Measurements from ENCODE around the gene ANAPC2. TPM values are rescaled to one million over a fixed set of nuclear protein-coding genes. Genes with fewer than 3 reads are reported as not detected.

ANAPC2 gene, protein sequence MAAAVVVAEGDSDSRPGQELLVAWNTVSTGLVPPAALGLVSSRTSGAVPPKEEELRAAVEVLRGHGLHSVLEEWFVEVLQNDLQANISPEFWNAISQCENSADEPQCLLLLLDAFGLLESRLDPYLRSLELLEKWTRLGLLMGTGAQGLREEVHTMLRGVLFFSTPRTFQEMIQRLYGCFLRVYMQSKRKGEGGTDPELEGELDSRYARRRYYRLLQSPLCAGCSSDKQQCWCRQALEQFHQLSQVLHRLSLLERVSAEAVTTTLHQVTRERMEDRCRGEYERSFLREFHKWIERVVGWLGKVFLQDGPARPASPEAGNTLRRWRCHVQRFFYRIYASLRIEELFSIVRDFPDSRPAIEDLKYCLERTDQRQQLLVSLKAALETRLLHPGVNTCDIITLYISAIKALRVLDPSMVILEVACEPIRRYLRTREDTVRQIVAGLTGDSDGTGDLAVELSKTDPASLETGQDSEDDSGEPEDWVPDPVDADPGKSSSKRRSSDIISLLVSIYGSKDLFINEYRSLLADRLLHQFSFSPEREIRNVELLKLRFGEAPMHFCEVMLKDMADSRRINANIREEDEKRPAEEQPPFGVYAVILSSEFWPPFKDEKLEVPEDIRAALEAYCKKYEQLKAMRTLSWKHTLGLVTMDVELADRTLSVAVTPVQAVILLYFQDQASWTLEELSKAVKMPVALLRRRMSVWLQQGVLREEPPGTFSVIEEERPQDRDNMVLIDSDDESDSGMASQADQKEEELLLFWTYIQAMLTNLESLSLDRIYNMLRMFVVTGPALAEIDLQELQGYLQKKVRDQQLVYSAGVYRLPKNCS
- polyA plus RNA-seq: 10 to 100 TPM; 27.7 to 47.3 TPM

DNA sequence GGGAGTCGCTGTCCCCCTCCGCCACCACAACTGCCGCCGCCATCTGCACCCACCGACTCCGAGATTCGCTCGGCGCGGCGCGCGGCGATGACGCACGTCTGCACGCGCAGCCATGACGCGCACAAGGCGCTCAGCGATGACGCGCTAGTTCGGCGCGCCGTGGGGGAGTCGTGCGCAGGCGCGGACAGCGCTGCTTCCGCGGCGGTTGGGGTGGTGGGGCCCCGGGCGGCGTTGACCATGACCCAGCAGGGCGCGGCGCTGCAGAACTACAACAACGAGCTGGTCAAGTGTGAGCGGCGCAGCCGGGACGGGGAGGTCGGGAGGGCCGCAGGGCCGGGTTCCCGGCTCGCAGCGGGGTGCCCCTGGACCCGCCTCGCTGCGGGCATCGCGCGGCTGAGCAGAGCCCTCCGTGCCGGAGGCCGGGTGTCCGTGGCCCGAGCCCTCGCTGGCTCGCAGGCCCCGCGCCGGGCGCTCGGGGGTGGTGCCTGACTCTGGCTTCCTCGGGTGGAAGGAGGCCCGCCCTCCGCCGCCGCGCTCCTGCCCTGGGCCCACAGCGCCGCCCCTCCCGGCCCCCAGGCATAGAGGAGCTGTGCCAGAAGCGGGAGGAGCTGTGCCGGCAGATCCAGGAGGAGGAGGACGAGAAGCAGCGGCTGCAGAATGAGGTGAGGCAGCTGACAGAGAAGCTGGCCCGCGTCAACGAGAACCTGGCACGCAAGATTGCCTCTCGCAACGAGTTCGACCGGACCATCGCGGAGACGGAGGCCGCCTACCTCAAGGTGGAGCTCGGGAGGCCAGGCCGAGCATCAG, at the start of gene ANAPC2, which contains the start of gene SSNA1:
Gene ANAPC2 (minus strand): TSS at position 71 of the 807 bp plus-strand sequence. CDS start 28 bp downstream, at position 43.
Gene SSNA1 (plus strand): TSS at position 187 of the 807 bp plus-strand sequence. CDS start 51 bp downstream, at position 238.
- H3K9me3 ChIP-seq (ENCODE audit: control insufficient read depth in 2 of 2, insufficient read depth in 1 of 2, low read depth in 1 of 2, low read length in 1 of 2): no peaks in the 10 kb centered on the region
- peak within 1 kb of the TSS; percentile 99 for H3K27ac ChIP-seq (ENCODE audit: low read depth in 2 of 2, low read length in 1 of 2)
- no peaks in the 10 kb centered on the region for H3K27me3 ChIP-seq (ENCODE audit: control insufficient read depth in 1 of 2, insufficient read depth in 2 of 2, low read length in 2 of 2)
- H3K36me3 ChIP-seq (ENCODE audit: control insufficient read depth in 2 of 2, insufficient read depth in 2 of 2, low read length in 1 of 2): peaks cover 8 to 56% of the 10 kb centered on the region in 2 donors
- H3K4me1 ChIP-seq (ENCODE audit: control insufficient read depth in 2 of 2, insufficient read depth in 2 of 2, low read length in 1 of 2): peaks cover 20 to 38% of the 10 kb centered on the region in 2 donors
- peak within 1 kb of the TSS; percentile 90 to 95 for H3K4me3 ChIP-seq (ENCODE audit: low read depth in 1 of 2, low read length in 2 of 2)
- 0% methylated on average over 85 to 98 of the region's 98 CpGs for WGBS, 2 donors

DNA sequence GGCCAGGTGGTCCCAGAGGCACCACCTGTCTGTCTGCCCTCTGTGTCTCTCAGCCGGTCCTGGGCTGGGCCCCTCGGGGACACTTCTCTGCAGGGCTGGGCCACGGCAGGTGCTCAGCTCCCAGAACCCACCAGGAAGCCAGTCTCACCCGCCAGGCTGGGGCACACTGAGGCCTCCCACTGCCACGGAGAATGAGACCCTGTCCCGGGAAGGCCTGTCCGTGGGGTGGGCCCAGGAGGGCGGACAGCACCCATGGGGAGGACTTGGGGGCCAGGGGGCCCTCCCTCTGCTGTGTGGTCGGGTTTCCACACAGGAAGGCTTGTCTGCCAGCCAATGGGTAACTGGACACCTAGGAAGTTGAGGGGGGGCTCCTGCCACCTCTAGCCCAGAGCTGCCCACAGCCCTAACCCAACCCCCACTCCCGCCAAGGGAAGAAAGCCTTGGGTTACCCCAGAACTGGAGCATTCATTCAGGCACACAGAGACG, 48.6 kb upstream of the ANAPC2 start:
- WGBS, 2 donors: 46 to 48% methylated on average over 11 of the region's 11 CpGs
- Histone ChIP-seq H3K27ac (ENCODE audit: low read depth in 2 of 2, low read length in 1 of 2) (no peak overlapping the region), H3K4me3 (ENCODE audit: low read depth in 1 of 2, low read length in 2 of 2) (no peak overlapping the region), H3K27me3 (ENCODE audit: control insufficient read depth in 1 of 2, insufficient read depth in 2 of 2, low read length in 2 of 2) (no peaks in the 10 kb centered on the region), H3K4me1 (ENCODE audit: control insufficient read depth in 2 of 2, insufficient read depth in 2 of 2, low read length in 1 of 2) (peaks cover 7 to 17% of the 10 kb centered on the region in 2 donors), H3K9me3 (ENCODE audit: control insufficient read depth in 2 of 2, insufficient read depth in 1 of 2, low read depth in 1 of 2, low read length in 1 of 2) (no peaks in the 10 kb centered on the region), H3K36me3 (ENCODE audit: control insufficient read depth in 2 of 2, insufficient read depth in 2 of 2, low read length in 1 of 2) (no peaks in the 10 kb centered on the region)

DNA sequence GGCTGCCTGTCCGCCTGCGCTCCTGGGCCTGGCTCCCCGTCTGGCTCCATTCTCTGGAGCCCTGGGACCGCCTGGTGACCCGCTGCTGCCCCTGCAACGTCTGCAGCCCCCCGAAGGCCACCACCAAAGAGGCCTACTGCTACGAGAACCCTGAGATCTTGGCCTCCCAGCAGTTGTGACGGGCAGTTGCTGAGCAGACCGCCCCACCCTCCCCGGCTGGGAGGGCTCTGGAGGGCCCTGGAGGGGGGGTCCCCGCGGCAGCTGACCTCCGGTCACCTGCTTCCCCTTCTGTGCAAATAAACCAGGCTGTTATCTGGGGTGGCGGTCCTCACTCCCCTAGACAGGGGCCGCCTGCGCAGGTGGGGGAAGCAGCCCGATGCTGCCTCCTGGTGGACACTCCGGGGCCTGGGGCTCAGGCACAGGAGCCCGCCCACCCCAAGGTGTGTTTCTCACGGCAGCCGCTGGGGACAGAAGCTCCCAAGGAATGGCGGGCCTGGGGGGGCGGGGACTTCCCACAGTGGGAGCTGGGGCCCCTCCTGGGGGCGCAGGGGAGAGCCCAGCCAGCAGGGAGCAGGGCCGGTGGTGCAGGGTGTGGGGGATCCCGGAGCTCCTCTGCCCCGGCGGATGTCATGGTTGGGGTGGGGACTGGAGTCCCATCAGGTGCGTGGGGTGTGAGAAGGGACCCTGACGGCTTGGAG, 48.0 kb upstream of the ANAPC2 start:
- H3K4me1 ChIP-seq (ENCODE audit: control insufficient read depth in 2 of 2, insufficient read depth in 2 of 2, low read length in 1 of 2): peaks cover 7 to 17% of the 10 kb centered on the region in 2 donors
- no peak overlapping the region for H3K27ac ChIP-seq (ENCODE audit: low read depth in 2 of 2, low read length in 1 of 2)
- H3K36me3 ChIP-seq (ENCODE audit: control insufficient read depth in 2 of 2, insufficient read depth in 2 of 2, low read length in 1 of 2): no peaks in the 10 kb centered on the region
- WGBS, 2 donors: 10 to 14% methylated on average over 28 to 31 of the region's 31 CpGs
- H3K4me3 ChIP-seq (ENCODE audit: low read depth in 1 of 2, low read length in 2 of 2): no peak overlapping the region
- H3K27me3 ChIP-seq (ENCODE audit: control insufficient read depth in 1 of 2, insufficient read depth in 2 of 2, low read length in 2 of 2): no peaks in the 10 kb centered on the region
- no peaks in the 10 kb centered on the region for H3K9me3 ChIP-seq (ENCODE audit: control insufficient read depth in 2 of 2, insufficient read depth in 1 of 2, low read depth in 1 of 2, low read length in 1 of 2)

DNA sequence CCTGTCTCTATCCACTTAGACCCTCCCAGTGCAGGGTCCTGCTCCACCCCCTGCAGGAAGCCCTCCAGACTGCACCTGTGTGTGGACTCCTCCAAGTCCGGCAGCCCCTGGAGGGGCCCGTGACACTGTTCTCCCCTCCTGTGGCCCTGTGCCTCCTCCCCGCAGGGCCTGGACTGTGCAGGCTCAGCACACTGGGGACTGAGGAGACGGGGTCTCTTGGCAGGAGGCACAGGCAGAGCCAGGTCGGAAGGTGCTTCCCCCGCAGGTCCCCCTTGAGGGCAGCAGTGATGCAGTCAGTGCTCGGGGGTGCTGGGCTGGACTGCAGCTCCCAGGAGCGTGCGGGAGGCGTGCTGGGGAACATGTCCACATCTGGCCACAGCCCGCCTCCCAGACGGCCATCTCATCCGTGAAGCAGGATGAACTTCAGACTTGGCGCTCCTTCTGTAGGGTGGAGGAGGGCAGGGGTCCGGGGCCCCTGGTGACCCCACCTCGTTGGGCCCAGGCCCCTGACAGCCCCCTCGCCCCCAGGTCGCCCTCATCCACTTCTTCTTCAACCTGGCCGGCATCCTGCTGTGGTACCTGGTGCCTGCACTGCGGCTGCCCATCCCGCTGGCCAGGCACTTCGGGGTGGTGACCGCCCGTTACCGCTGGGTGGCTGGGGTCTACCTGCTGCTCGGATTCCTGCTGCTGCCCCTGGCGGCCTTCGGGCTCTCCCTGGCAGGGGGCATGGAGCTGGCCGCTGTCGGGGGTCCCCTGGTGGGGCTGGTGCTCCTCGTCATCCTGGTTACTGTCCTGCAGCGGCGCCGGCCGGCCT, 47.3 kb upstream of the ANAPC2 start:
- Histone ChIP-seq H3K27me3 (ENCODE audit: control insufficient read depth in 1 of 2, insufficient read depth in 2 of 2, low read length in 2 of 2) (no peaks in the 10 kb centered on the region), H3K4me3 (ENCODE audit: low read depth in 1 of 2, low read length in 2 of 2) (no peak overlapping the region), H3K36me3 (ENCODE audit: control insufficient read depth in 2 of 2, insufficient read depth in 2 of 2, low read length in 1 of 2) (no peaks in the 10 kb centered on the region), H3K4me1 (ENCODE audit: control insufficient read depth in 2 of 2, insufficient read depth in 2 of 2, low read length in 1 of 2) (peaks cover 7 to 17% of the 10 kb centered on the region in 2 donors), H3K27ac (ENCODE audit: low read depth in 2 of 2, low read length in 1 of 2) (no peak overlapping the region), H3K9me3 (ENCODE audit: control insufficient read depth in 2 of 2, insufficient read depth in 1 of 2, low read depth in 1 of 2, low read length in 1 of 2) (no peaks in the 10 kb centered on the region)
- 58 to 63% methylated on average over 32 to 35 of the region's 35 CpGs for WGBS, 2 donors

DNA sequence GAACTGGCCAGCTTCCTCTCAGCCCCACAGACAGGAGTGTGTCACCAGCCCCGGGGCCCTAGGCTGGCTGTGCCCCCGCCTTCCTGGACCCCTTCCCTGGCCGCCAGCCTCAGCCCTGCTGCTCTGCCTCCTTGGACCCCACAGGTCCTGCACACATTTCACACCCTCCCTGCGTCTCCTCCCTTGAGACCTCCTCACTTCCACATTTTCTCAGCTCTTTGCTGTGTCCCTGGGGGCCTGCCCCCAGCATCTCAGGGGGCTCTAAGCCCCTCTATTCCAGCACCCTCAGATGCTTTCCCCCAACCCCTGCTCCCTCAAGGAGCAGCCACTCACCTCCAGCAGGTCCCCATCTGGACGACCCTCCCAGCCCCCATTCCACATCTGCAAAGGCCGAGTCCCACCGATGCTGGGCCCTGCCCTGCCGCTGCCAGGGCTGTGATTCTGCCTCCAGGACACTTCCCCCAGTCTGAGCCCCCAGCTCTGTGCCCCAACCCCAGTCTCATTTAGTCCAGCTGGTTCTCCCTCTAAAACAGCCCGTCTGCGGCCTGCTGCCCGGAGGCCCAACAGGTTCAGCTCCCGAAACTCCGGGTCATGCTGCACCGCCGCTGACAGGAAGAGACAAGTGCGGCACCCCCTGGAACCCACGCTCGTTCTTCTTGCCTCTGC, 46.5 kb upstream of the ANAPC2 start:
- no peaks in the 10 kb centered on the region for H3K9me3 ChIP-seq (ENCODE audit: control insufficient read depth in 2 of 2, insufficient read depth in 1 of 2, low read depth in 1 of 2, low read length in 1 of 2)
- no peak overlapping the region for H3K27ac ChIP-seq (ENCODE audit: low read depth in 2 of 2, low read length in 1 of 2)
- no peak overlapping the region for H3K4me3 ChIP-seq (ENCODE audit: low read depth in 1 of 2, low read length in 2 of 2)
- no peaks in the 10 kb centered on the region for H3K36me3 ChIP-seq (ENCODE audit: control insufficient read depth in 2 of 2, insufficient read depth in 2 of 2, low read length in 1 of 2)
- no peaks in the 10 kb centered on the region for H3K27me3 ChIP-seq (ENCODE audit: control insufficient read depth in 1 of 2, insufficient read depth in 2 of 2, low read length in 2 of 2)
- WGBS, 2 donors: 60 to 71% methylated on average over 18 of the region's 18 CpGs
- H3K4me1 ChIP-seq (ENCODE audit: control insufficient read depth in 2 of 2, insufficient read depth in 2 of 2, low read length in 1 of 2): peaks cover 7 to 17% of the 10 kb centered on the region in 2 donors

DNA sequence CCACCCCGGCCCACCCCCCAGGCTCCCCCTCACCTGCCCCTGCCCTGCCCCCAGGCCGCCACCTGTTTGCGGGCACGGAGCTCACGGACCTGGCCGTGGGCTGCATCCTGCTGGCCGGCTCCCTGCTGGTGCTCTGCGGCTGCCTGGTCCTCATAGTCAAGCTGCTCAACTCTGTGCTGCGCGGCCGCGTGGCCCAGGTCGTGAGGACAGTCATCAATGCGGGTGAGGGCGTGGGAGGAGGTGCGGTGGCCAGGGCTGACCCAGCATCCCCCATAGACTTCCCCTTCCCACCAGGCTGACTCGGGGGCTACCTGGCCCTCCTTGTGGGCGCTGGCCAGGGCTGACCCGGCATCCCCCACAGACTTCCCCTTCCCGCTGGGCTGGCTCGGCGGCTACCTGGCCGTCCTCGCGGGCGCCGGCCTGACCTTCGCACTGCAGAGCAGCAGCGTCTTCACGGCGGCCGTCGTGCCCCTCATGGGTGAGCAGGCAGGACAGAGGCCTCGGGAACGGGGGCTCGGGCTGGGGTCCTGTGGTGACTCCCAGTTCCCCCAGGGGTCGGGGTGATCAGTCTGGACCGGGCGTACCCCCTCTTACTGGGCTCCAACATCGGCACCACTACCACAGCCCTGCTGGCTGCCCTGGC, 45.8 kb upstream of the ANAPC2 start:
- Histone ChIP-seq H3K36me3 (ENCODE audit: control insufficient read depth in 2 of 2, insufficient read depth in 2 of 2, low read length in 1 of 2) (no peaks in the 10 kb centered on the region), H3K27ac (ENCODE audit: low read depth in 2 of 2, low read length in 1 of 2) (no peak overlapping the region), H3K27me3 (ENCODE audit: control insufficient read depth in 1 of 2, insufficient read depth in 2 of 2, low read length in 2 of 2) (no peaks in the 10 kb centered on the region), H3K9me3 (ENCODE audit: control insufficient read depth in 2 of 2, insufficient read depth in 1 of 2, low read depth in 1 of 2, low read length in 1 of 2) (no peaks in the 10 kb centered on the region), H3K4me3 (ENCODE audit: low read depth in 1 of 2, low read length in 2 of 2) (no peak overlapping the region), H3K4me1 (ENCODE audit: control insufficient read depth in 2 of 2, insufficient read depth in 2 of 2, low read length in 1 of 2) (peaks cover 7 to 17% of the 10 kb centered on the region in 2 donors)
- 37 to 60% methylated on average over 40 of the region's 40 CpGs for WGBS, 2 donors

DNA sequence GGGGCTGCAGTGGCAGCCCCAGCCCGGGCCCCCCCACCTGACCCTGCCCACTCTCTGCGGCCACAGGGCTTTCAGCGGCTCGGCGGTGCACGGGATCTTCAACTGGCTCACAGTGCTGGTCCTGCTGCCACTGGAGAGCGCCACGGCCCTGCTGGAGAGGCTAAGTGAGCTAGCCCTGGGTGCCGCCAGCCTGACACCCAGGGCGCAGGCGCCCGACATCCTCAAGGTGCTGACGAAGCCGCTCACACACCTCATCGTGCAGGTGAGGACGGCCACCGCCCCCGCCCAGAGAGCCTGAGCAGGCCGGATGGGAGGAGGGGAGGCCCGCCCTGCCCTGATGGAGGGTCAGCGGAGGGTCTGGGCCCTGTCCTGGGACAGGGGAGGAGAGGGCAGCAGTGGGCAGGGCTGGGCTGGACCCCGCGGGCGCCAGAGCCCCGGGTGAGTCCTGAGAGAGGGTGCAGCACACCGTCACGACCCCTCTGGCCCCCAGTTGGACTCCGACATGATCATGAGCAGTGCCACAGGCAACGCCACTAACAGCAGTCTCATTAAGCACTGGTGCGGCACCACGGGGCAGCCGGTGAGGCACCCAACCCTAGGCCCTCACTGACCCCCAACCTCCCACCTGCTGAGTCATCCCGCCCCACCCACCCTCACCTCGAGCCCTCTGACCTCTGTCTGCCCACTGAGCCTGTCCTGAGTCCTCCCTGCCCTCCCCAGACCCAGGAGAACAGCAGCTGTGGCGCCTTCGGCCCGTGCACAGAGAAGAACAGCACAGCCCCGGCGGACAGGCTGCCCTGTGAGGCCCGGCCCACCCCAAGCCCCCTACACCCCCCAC, 45.0 kb upstream of the ANAPC2 start:
- 60 to 67% methylated on average over 24 to 40 of the region's 40 CpGs for WGBS, 2 donors
- Histone ChIP-seq H3K27me3 (ENCODE audit: control insufficient read depth in 1 of 2, insufficient read depth in 2 of 2, low read length in 2 of 2) (no peaks in the 10 kb centered on the region), H3K27ac (ENCODE audit: low read depth in 2 of 2, low read length in 1 of 2) (no peak overlapping the region), H3K4me1 (ENCODE audit: control insufficient read depth in 2 of 2, insufficient read depth in 2 of 2, low read length in 1 of 2) (peaks cover 6 to 14% of the 10 kb centered on the region in 2 donors), H3K4me3 (ENCODE audit: low read depth in 1 of 2, low read length in 2 of 2) (no peak overlapping the region), H3K9me3 (ENCODE audit: control insufficient read depth in 2 of 2, insufficient read depth in 1 of 2, low read depth in 1 of 2, low read length in 1 of 2) (no peaks in the 10 kb centered on the region), H3K36me3 (ENCODE audit: control insufficient read depth in 2 of 2, insufficient read depth in 2 of 2, low read length in 1 of 2) (no peaks in the 10 kb centered on the region)
